H1 (cell line): ENCODE data around the gene SH3GL1. TPM values are rescaled to one million over a fixed set of nuclear protein-coding genes. Genes with fewer than 3 reads are reported as not detected.

Source experiments
- CTCF ChIA-PET: fragments of 300-600 bp; sonication (Branson Sonifier 250); formaldehyde crosslinking; loops from one replicate; lab custom pipeline; 2021; ENCODE audit not compliant: partially characterized antibody; lab: Charles Lee
- POLR2A ChIA-PET: fragments of 300-600 bp; sonication (Branson Sonifier 250); formaldehyde crosslinking; loops from one replicate; lab custom pipeline; 2021; ENCODE audit warnings: inconsistent platforms; ENCODE audit not compliant: partially characterized antibody; lab: Charles Lee
- DNase-seq, 2 experiments: peaks; one replicate each; pipeline versions ENCODE4 v3.0.0 to v3.0.0-alpha.2; 2010 to 2022; ENCODE audit warnings: low spot score in 2 of 2, low read depth in 1 of 2, mixed read lengths in 1 of 2
- FAIRE-seq: peaks from 2 replicates; lab custom pipeline; 2011; peaks lifted over from hg19 to GRCh38; lab: Jason Lieb, UNC
- H2AFZ ChIP-seq: 2 replicates; pipeline ENCODE4 v1.8.1; 2012; ENCODE audit warnings: low read length, inconsistent platforms
- H2AK5ac ChIP-seq: 2 replicates; pipeline ENCODE4 v1.6.1; 2013; ENCODE audit warnings: low read depth, low read length
- H2BK120ac ChIP-seq: replicated peaks from 2 replicates; pipeline ENCODE3; 2013; ENCODE audit warnings: low read depth, low read length, inconsistent platforms
- H2BK12ac ChIP-seq: 2 replicates; pipeline ENCODE4 v1.6.1; 2013; ENCODE audit warnings: low read depth, low read length
- H2BK15ac ChIP-seq: 2 replicates; pipeline ENCODE4 v1.6.1; 2013; ENCODE audit warnings: low read length
- H2BK20ac ChIP-seq: 2 replicates; pipeline ENCODE4 v1.6.1; 2013; ENCODE audit warnings: low read length
- H2BK5ac ChIP-seq: 2 replicates; pipeline ENCODE4 v1.6.1; 2013; ENCODE audit warnings: low read depth, low read length
- H3K14ac ChIP-seq: 2 replicates; pipeline ENCODE4 v1.6.1; 2013; ENCODE audit warnings: inconsistent platforms; ENCODE audit not compliant: insufficient read length
- H3K18ac ChIP-seq: 2 replicates; pipeline ENCODE4 v1.6.1; 2013; ENCODE audit warnings: low read length; ENCODE audit errors: extremely low read depth
- H3K23ac ChIP-seq: 2 replicates; pipeline ENCODE4 v1.6.1; 2013; ENCODE audit warnings: inconsistent platforms; ENCODE audit not compliant: insufficient read length
- H3K23me2 ChIP-seq: 2 replicates; pipeline ENCODE4 v1.6.1; 2013; ENCODE audit warnings: low read depth, low read length
- H3K27ac ChIP-seq: 2 replicates; pipeline ENCODE4 v1.6.1; 2011; ENCODE audit warnings: low read depth, low read length, inconsistent platforms
- H3K27me3 ChIP-seq, 4 experiments: replicated peaks in 1 of 4; 1 replicate in 1 of 4; 2 replicates in 3 of 4; pipeline versions ENCODE4 v1.6.1 to v1.8.1; 2011 to 2013; ENCODE audit warnings: low read length in 3 of 4, mild to moderate bottlenecking in 3 of 4, inconsistent platforms in 2 of 4, mixed read lengths in 2 of 4, moderate library complexity in 1 of 4; ENCODE audit not compliant: control insufficient read depth in 3 of 4, insufficient read depth in 3 of 4; ENCODE audit errors: extremely low read depth in 1 of 4
- H3K36me3 ChIP-seq, 4 experiments: 2 replicates each; pipeline versions ENCODE4 v1.6.1 to v1.8.1; 2011 to 2013; ENCODE audit warnings: mild to moderate bottlenecking in 4 of 4, low read length in 3 of 4, moderate library complexity in 2 of 4, control low read depth in 1 of 4, inconsistent platforms in 1 of 4; ENCODE audit not compliant: insufficient read depth in 4 of 4, control insufficient read depth in 2 of 4
- H3K4ac ChIP-seq: replicated peaks from 2 replicates; pipeline ENCODE3; 2013; ENCODE audit warnings: low read length, low read depth, mixed read lengths, inconsistent platforms; ENCODE audit not compliant: insufficient read length
- H3K4me1 ChIP-seq, 4 experiments: replicated peaks in 1 of 4; 1 replicate in 1 of 4; 2 replicates in 3 of 4; pipeline versions ENCODE4 v1.6.1 to v1.8.1; 2011 to 2013; ENCODE audit warnings: low read length in 3 of 4, inconsistent platforms in 2 of 4, mixed read lengths in 1 of 4; ENCODE audit not compliant: insufficient read depth in 4 of 4, control insufficient read depth in 3 of 4
- H3K4me2 ChIP-seq, 2 experiments: 2 replicates each; pipeline versions ENCODE4 v1.6.1 to v1.8.1; 2011 to 2013; ENCODE audit warnings: low read depth in 2 of 2, low read length in 2 of 2, control low read depth in 1 of 2, inconsistent platforms in 1 of 2, mild to moderate bottlenecking in 1 of 2; ENCODE audit not compliant: insufficient read depth in 1 of 2
- H3K4me3 ChIP-seq, 4 experiments: fragments of 200-600, 300-600 bp in 1 of 4; sonication (generic), shearing (Covaris generic), sonication (Bioruptor Twin) in 1 of 4; 2 replicates each; pipeline versions ENCODE4 v1.5.1 to v1.8.1; 2011 to 2016; ENCODE audit warnings: low read length in 4 of 4, low read depth in 3 of 4, control low read depth in 2 of 4, inconsistent platforms in 2 of 4, mild to moderate bottlenecking in 2 of 4, mixed read lengths in 1 of 4, moderate library complexity in 1 of 4; ENCODE audit not compliant: insufficient read depth in 2 of 4; ENCODE audit errors: extremely low read depth in 1 of 4
- H3K56ac ChIP-seq: replicated peaks from 2 replicates; pipeline ENCODE3; 2013; ENCODE audit warnings: low read depth, mild to moderate bottlenecking, mixed read lengths, low read length, inconsistent platforms; ENCODE audit not compliant: insufficient read length
- H3K79me1 ChIP-seq: 2 replicates; pipeline ENCODE4 v1.6.1; 2013; ENCODE audit warnings: low read depth, low read length, control low read depth
- H3K79me2 ChIP-seq, 2 experiments: 2 replicates each; pipeline versions ENCODE4 v1.6.1 to v1.8.1; 2012 to 2013; ENCODE audit warnings: low read length in 2 of 2, mild to moderate bottlenecking in 2 of 2, inconsistent platforms in 1 of 2; ENCODE audit not compliant: insufficient read depth in 2 of 2, control insufficient read depth in 1 of 2
- H3K9ac ChIP-seq, 4 experiments: replicated peaks in 1 of 4; 1 replicate in 1 of 4; 2 replicates in 3 of 4; pipeline versions ENCODE4 v1.6.1 to v1.8.1; 2011 to 2013; ENCODE audit warnings: low read depth in 3 of 4, low read length in 3 of 4, control low read depth in 2 of 4, mild to moderate bottlenecking in 2 of 4, moderate library complexity in 2 of 4, inconsistent platforms in 1 of 4; ENCODE audit errors: extremely low read depth in 1 of 4
- H3K9me3 ChIP-seq, 2 experiments: 2 replicates each; pipeline versions ENCODE4 v1.6.1 to v1.8.1; 2012 to 2013; ENCODE audit warnings: mild to moderate bottlenecking in 2 of 2, moderate library complexity in 2 of 2, control low read depth in 1 of 2, inconsistent platforms in 1 of 2, low read depth in 1 of 2, low read length in 1 of 2, mixed read lengths in 1 of 2; ENCODE audit not compliant: insufficient read depth in 2 of 2
- H4K20me1 ChIP-seq, 2 experiments: replicated peaks in 1 of 2; 2 replicates each; pipeline versions ENCODE3 to v1.8.1; 2011 to 2013; ENCODE audit warnings: inconsistent platforms in 2 of 2, low read length in 2 of 2, mild to moderate bottlenecking in 1 of 2; ENCODE audit not compliant: insufficient read depth in 2 of 2, control insufficient read depth in 1 of 2
- H4K5ac ChIP-seq: 2 replicates; pipeline ENCODE4 v1.6.1; 2013; ENCODE audit warnings: low read length, low read depth, mixed read lengths, inconsistent platforms; ENCODE audit not compliant: insufficient read length
- H4K8ac ChIP-seq: 2 replicates; pipeline ENCODE4 v1.8.0; 2013; ENCODE audit warnings: mild to moderate bottlenecking, moderate library complexity, low read length, inconsistent platforms; ENCODE audit not compliant: insufficient read depth; ENCODE audit errors: extremely low read depth
- H4K91ac ChIP-seq: replicated peaks from 2 replicates; pipeline ENCODE3; 2013; ENCODE audit warnings: low read length, mixed read lengths, inconsistent platforms; ENCODE audit not compliant: insufficient read length
- BRCA1 ChIP-seq: IDR thresholded peaks from 2 replicates; pipeline ENCODE4 v1.6.1; 2012; ENCODE audit warnings: low read depth, low read length, improper control_type of control experiment
- EZH2 ChIP-seq: fragments of 200-600 bp; sonication (generic); IDR thresholded peaks from 2 replicates; pipeline ENCODE4 v1.7.1; 2012; ENCODE audit warnings: low read depth, mild to moderate bottlenecking, moderate library complexity, low read length, inconsistent platforms; ENCODE audit not compliant: severe bottlenecking
- POLR2A ChIP-seq, 2 experiments: IDR thresholded peaks; 1 replicate in 1 of 2; 2 replicates in 1 of 2; pipeline ENCODE4 v1.6.1; 2011; ENCODE audit warnings: low read depth in 2 of 2, low read length in 2 of 2, mild to moderate bottlenecking in 2 of 2; ENCODE audit errors: control extremely low read depth in 1 of 2
- RXRA ChIP-seq: IDR thresholded peaks from 2 replicates; pipeline ENCODE4 v1.6.1; 2011; ENCODE audit warnings: low read depth, mild to moderate bottlenecking, low read length, moderate library complexity; ENCODE audit not compliant: insufficient read depth
- WGBS, 2 experiments: shearing (Covaris generic) in 1 of 2; methylation state at CpG; one replicate each; pipeline versions ENCODE4 v1.1.6 to v1.1.7; 2013 to 2015; ENCODE audit warnings: low lambda C conversion rate in 2 of 2, mixed read lengths in 2 of 2, inconsistent platforms in 1 of 2, low coverage in 1 of 2, missing lambda C conversion rate in 1 of 2; ENCODE audit not compliant: insufficient replicate concordance in 2 of 2, insufficient coverage in 1 of 2, insufficient read length in 1 of 2; ENCODE audit errors: extremely low coverage in 1 of 2, missing lambda C conversion rate in 1 of 2; 5-methylcytosine and 5-hydroxymethylcytosine counted together
- polyA plus RNA-seq, 7 experiments: library from polyadenylated mRNA; depleted of rRNA in 3 of 7; stranded (reverse) in 5 of 7; unstranded in 2 of 7; fragments of >200 nt in 5 of 7; fragments of 200-250 nt in 2 of 7; gene quantifications; 1 replicate in 5 of 7; 2 replicates in 1 of 7; 4 replicates in 1 of 7; pipeline versions ENCODE4 v1.2.1 to v1.2.3, GENCODE V29; 2011 to 2013; ENCODE audit warnings: missing spikeins in 2 of 7, mixed read lengths in 2 of 7
- total RNA-seq: library from RNA; stranded (reverse); fragmentation: NEBNext Ultra II Directional; extraction: Animal tissue kit (Norgen Biotek cat#: 25700); gene quantifications from 2 replicates; pipeline ENCODE4 v1.2.1, GENCODE V29; 2021
- TF ChIP-seq, protein P1 (sequence below): IDR thresholded peaks from 2 replicates; pipeline ENCODE4 v1.6.1; 2012; ENCODE audit warnings: inconsistent platforms
- TF ChIP-seq, protein P2 (sequence below), 3 experiments: IDR thresholded peaks; 1 replicate in 2 of 3; 2 replicates in 1 of 3; pipeline versions ENCODE4 v1.5.1 to v1.6.1; 2011; ENCODE audit warnings: low read length in 3 of 3, mild to moderate bottlenecking in 3 of 3, inconsistent platforms in 2 of 3, low read depth in 1 of 3, moderate library complexity in 1 of 3; ENCODE audit not compliant: insufficient read depth in 1 of 3; ENCODE audit errors: control extremely low read depth in 1 of 3

SH3GL1 gene
- total and polyA plus RNA-seq, 2 of the 8 experiments (the other 6 are each of a cell fraction or from before 2014, with no cell fraction given), result 81.5 to 102 TPM

DNA sequence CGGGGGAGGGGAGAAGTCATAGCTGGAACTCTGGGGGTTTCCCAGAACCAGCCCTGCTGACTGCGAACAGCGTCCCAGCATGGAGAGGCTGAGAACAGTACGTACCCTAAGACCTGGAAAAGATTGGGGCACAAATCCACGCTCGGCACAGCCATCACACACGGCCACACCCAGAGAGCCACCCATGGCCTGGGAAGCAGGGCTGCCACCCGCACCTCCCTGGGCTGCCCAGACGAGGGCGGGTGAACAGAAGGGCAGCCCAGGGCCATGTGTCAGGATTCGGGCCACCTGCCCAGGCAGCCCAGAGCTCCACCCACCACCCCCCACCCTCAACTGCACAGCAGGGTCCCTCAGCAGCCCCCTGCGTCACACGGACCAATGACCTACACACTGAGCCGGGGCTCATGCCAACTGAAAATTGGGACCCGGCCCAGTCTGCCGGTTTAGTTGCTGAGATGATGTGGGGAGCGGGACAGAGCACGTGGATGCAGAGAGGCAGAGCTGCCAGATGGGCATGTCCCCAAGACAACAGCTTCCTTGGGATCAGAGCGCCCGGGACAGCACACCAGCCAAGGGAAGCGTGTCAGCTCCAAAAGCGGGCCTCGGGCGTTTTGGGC is 48.8 kb upstream of the SH3GL1 start:
- DNase-seq, result no peak
- H3K79me1 ChIP-seq, result no peaks in the 10 kb centered on the region

More for the DNA sequence above, 48.8 kb upstream of the SH3GL1 start:
- H3K18ac ChIP-seq, result no peak overlapping the region
- no peak overlapping the region for H2AFZ ChIP-seq
- peaks cover 6 to 18% of the 10 kb centered on the region in 2 experiments for H4K20me1 ChIP-seq
- H3K79me2 ChIP-seq, result no peaks in the 10 kb centered on the region
- H2BK12ac ChIP-seq, result no peak overlapping the region
- POLR2A ChIA-PET, result interaction anchor here (0.8 to 58.1 kb wide), 9 partner anchors 11 to 95 kb away, joined by 3 to 1590 read pairs (median 3); partner anchors contain the start of genes CHAF1A, HDGFL2, SH3GL1 and UBXN6
- H2BK20ac ChIP-seq, result no peak overlapping the region
- H4K8ac ChIP-seq, result no peak overlapping the region; the same call in 1 of the 2 replicates
- no peak overlapping the region for H2BK15ac ChIP-seq
- H2AK5ac ChIP-seq, result no peak overlapping the region
- no peak for FAIRE-seq
- H3K4ac ChIP-seq, result no peak overlapping the region
- no peaks in the 10 kb centered on the region for H3K23me2 ChIP-seq
- H3K27ac ChIP-seq, result no peak overlapping the region
- no peak overlapping the region for H4K91ac ChIP-seq
- no peak overlapping the region for H3K4me2 ChIP-seq
- H2BK5ac ChIP-seq, result no peak overlapping the region; the same call in 1 of the 2 replicates
- no peak overlapping the region for H2BK120ac ChIP-seq
- WGBS, 2 experiments, result 92% methylated on average over 23 of the region's 24 CpGs; no CpG with 5 or more reads in 1 of the 2 experiments
- CTCF ChIA-PET, result interaction anchor here (0.9 to 6.9 kb wide), 10 partner anchors 9 to 87 kb away, joined by 3 to 34 read pairs (median 4); partner anchors contain the start of gene CHAF1A
- no peak overlapping the region for H3K14ac ChIP-seq
- H3K9me3 ChIP-seq, result no peaks in the 10 kb centered on the region
- no peak overlapping the region for H3K56ac ChIP-seq
- H3K4me1 ChIP-seq, result no peaks in the 10 kb centered on the region; a peak in 3 of 7 replicates
- peak in 1 of 2 experiments; percentile 36; a peak in 1 of 3 replicates for TF ChIP-seq POLR2A (IDR thresholded peaks at IDR 0.05; ENCODE audit: control extremely low read depth in 1 of 2, low read depth in 2 of 2, low read length in 2 of 2)
- TF ChIP-seq, protein P1, sequence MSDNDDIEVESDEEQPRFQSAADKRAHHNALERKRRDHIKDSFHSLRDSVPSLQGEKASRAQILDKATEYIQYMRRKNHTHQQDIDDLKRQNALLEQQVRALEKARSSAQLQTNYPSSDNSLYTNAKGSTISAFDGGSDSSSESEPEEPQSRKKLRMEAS, result 0 out of 2 replicates have a peak, but pooled peaks have one; percentile 36
- TF ChIP-seq EZH2, result no peak
- TF ChIP-seq RXRA, result no peak
- TF ChIP-seq BRCA1, result no peak
- TF ChIP-seq, protein P2, sequence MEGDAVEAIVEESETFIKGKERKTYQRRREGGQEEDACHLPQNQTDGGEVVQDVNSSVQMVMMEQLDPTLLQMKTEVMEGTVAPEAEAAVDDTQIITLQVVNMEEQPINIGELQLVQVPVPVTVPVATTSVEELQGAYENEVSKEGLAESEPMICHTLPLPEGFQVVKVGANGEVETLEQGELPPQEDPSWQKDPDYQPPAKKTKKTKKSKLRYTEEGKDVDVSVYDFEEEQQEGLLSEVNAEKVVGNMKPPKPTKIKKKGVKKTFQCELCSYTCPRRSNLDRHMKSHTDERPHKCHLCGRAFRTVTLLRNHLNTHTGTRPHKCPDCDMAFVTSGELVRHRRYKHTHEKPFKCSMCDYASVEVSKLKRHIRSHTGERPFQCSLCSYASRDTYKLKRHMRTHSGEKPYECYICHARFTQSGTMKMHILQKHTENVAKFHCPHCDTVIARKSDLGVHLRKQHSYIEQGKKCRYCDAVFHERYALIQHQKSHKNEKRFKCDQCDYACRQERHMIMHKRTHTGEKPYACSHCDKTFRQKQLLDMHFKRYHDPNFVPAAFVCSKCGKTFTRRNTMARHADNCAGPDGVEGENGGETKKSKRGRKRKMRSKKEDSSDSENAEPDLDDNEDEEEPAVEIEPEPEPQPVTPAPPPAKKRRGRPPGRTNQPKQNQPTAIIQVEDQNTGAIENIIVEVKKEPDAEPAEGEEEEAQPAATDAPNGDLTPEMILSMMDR (IDR thresholded peaks at IDR 0.05; ENCODE audit: control extremely low read depth in 1 of 3, insufficient read depth in 1 of 3, low read depth in 1 of 3, low read length in 3 of 3), result peak in 1 of 3 experiments; percentile 25; a peak in 1 of 4 replicates
- H3K27me3 ChIP-seq, result no peaks in the 10 kb centered on the region
- H4K5ac ChIP-seq, result no peak overlapping the region
- no peak overlapping the region for H3K4me3 ChIP-seq
- H3K9ac ChIP-seq, result no peak overlapping the region
- H3K36me3 ChIP-seq, result peaks cover 10 to 26% (median 17%) of the 10 kb centered on the region in 4 experiments; a peak in 7 of 8 replicates
- no peak overlapping the region for H3K23ac ChIP-seq
